Skeletal muscle satellite cell (primary cell): ENCODE data around the gene SIK3.
"Not testable (repeated sequence)": the region's sequence is repeated elsewhere in the genome, so short reads cannot be mapped to it uniquely, and the experiment has no call there.

Experiments
- H3K27me3 ChIP-seq: 2 replicates; pipeline ENCODE4 v1.7.0; 2013; ENCODE audit warnings: low read length; ENCODE audit not compliant: control insufficient read depth, insufficient read depth
- H3K36me3 ChIP-seq: 2 replicates; pipeline ENCODE4 v1.7.0; 2013; ENCODE audit warnings: mild to moderate bottlenecking, control low read depth, low read length; ENCODE audit not compliant: insufficient read depth
- H3K4me1 ChIP-seq: 2 replicates; pipeline ENCODE4 v1.7.0; 2013; ENCODE audit warnings: low read length; ENCODE audit not compliant: control insufficient read depth, insufficient read depth
- H3K4me2 ChIP-seq: 2 replicates; pipeline ENCODE4 v1.7.0; 2013; ENCODE audit warnings: mild to moderate bottlenecking, low read length
- H3K4me3 ChIP-seq: 2 replicates; pipeline ENCODE4 v1.7.0; 2013; ENCODE audit warnings: low read length
- H3K9ac ChIP-seq: 2 replicates; pipeline ENCODE4 v1.7.0; 2013; ENCODE audit warnings: mild to moderate bottlenecking, low read depth, low read length, moderate library complexity
- H3K9me3 ChIP-seq: replicated peaks from 2 replicates; pipeline ENCODE4 v1.7.0; 2013; ENCODE audit warnings: mild to moderate bottlenecking, control low read depth, low read length

SIK3 gene

DNA sequence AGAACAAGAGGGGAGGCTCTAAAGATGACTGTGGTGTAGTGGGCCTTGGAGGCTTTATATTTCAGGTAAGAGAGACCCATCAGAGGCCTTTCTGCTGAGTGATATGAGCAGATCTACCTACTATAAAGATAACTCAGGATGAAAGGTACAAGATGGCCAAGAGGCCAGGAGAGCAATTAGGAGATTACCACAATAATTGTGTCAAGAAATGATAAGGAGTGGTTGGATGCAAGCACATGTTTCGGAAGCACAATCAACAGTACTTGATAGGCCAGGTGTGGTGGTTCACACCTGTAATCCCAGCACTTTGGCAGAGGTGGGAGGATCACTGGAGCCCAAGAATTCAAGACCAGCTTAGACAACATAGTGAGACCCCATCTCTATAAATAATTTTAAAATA, 43.8 kb downstream of the SIK3 start:
- Histone ChIP-seq H3K4me3 (no peak overlapping the region), H3K36me3 (no peaks in the 10 kb centered on the region), H3K9ac (no peak overlapping the region), H3K4me1 (peaks cover 5% of the 10 kb centered on the region), H3K9me3 (no peaks in the 10 kb centered on the region), H3K27me3 (no peaks in the 10 kb centered on the region), H3K4me2 (no peak overlapping the region)

- Histone ChIP-seq H3K4me2 (no peak overlapping the region), H3K4me3 (no peak overlapping the region), H3K9me3 (no peaks in the 10 kb centered on the region), H3K4me1 (no peaks in the 10 kb centered on the region), H3K9ac (no peak overlapping the region), H3K27me3 (no peaks in the 10 kb centered on the region), H3K36me3 (no peaks in the 10 kb centered on the region)
These were observed 45.8 kb downstream of the SIK3 start for GRCh38 chr11:117052196-117053149.

DNA sequence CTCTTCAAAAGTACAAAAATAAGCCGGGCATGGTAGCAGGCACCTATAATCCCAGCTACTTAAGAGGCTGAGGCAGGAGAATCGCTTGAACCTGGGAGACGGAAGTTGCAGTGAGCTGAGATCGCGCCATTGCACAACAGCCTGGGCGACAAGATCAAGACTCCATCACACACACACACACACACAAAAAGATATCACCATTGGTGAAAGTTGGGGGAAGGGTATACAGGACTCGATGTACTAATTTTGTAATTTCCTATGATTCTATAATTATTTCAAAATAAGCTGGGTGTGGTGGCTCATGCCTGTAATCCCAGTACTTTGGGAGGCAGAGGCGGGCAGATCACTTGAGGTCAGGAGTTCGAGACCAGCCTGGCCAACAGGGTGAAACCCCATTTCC, 48.1 kb downstream of the SIK3 start:
- not testable (repeated sequence) for H3K4me1 ChIP-seq, H3K4me2 ChIP-seq, H3K4me3 ChIP-seq, H3K36me3 ChIP-seq, H3K27me3 ChIP-seq, H3K9me3 ChIP-seq, H3K9ac ChIP-seq

DNA sequence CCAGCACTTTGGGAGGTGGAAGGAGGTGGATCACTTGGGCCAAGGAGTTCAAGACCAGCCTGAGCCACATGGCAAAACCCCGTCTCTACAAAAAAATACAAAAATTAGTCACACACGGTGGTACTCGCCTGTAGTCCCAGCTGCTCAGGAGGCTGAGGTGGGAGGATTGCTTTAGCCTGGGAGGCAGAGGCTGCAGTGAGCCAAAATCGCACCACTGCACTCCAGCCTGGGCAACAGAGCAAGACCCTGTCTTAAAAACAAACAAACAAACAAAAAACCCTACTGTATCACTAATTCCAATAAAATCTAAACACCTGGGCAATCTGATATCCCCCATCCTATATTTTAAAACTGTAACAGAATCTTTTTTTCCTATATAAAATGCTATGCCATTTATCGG, 51.6 kb downstream of the SIK3 start:
- not testable (repeated sequence) for H3K9me3 ChIP-seq, H3K27me3 ChIP-seq, H3K4me3 ChIP-seq, H3K36me3 ChIP-seq, H3K9ac ChIP-seq, H3K4me2 ChIP-seq
- H3K4me1 ChIP-seq, result peaks cover 15% of the 10 kb centered on the region

DNA sequence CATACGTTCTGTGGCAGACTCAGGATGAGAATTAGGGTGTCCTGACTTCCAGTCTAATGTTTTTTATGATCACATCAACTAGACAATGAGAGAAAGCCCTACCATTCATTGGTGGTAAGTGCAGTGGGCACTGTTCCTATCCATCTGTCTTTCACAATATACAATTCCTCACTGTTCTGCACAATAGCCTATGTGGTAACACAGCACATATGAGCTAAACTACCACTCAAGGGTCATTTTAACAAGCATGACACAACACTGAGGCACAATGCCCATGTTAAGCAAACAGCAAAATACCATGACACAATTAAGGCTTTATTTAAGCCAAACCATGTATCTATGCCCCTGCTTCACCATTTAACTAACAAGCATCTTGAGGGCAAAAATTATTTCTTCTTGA, 52.3 kb downstream of the SIK3 start:
- Histone ChIP-seq H3K27me3 (no peaks in the 10 kb centered on the region), H3K9me3 (no peaks in the 10 kb centered on the region), H3K36me3 (no peaks in the 10 kb centered on the region), H3K4me1 (peaks cover 15% of the 10 kb centered on the region), H3K4me3 (no peak overlapping the region), H3K4me2 (no peak overlapping the region), H3K9ac (no peak overlapping the region)

GRCh38 chr11:117045196-117045595, 53.0 kb downstream of the SIK3 start:
- Histone ChIP-seq H3K4me1 (peaks cover 16% of the 10 kb centered on the region), H3K27me3 (no peaks in the 10 kb centered on the region), H3K36me3 (no peaks in the 10 kb centered on the region), H3K9ac (no peak overlapping the region), H3K4me2 (no peak overlapping the region), H3K4me3 (no peak overlapping the region), H3K9me3 (no peaks in the 10 kb centered on the region)

DNA sequence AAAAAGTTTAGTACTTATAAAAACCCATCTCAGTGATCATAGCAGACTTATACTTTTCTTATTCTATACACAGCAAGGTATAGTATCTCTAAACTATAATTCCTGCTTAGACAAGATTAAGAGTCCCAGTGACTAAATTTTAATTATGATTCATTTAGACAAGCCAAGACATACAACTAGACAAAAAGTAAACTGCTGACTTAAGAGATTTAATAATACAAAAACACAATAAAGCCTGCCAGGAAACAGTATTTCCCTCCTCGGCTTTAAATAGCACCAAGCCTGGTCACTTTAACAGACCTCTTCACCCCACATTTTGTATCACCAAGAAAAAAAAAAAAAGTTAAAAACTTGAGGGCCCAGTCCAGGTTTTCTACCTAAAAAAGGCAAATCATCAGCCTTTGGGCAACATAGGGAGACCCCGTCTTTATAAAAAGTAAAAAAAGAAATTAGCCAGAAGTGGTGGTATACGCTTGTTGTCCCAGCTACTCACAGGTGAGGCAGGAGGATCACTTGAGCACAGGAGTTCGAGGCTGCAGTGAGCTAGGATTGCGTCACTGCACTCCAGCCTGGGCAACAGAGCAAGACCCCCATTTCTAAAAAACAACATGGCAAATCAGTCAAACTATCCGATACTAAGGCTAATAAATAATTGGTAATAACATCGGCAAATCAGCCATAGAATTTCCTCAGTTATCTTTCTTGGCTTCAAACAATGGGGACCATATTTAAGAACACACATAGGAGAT, 53.8 kb downstream of the SIK3 start:
- Histone ChIP-seq H3K4me3 (no peak overlapping the region), H3K36me3 (no peaks in the 10 kb centered on the region), H3K4me2 (no peak overlapping the region), H3K27me3 (no peaks in the 10 kb centered on the region), H3K9ac (no peak overlapping the region), H3K9me3 (no peaks in the 10 kb centered on the region), H3K4me1 (peaks cover 22% of the 10 kb centered on the region)

DNA sequence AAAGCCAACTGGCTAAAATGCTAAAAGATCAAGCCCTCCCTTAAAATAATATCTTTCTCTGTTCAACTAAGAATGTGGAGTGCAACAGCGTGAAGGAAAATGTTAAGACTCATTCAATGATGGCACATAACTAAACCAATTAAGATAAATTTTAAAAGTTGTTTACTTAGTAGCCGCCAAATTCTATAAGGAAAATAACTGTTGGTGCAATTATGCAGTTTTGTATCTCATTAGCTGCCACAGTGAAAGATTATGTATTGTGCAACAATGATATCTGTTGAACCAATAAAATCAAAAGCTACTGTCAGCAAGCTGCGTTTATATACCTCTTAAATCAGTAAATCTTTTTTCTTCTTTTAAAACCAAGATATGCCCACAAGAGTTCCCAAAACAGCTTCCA, 55.5 kb downstream of the SIK3 start:
- no peak overlapping the region for H3K4me3 ChIP-seq
- peaks cover 22% of the 10 kb centered on the region for H3K4me1 ChIP-seq
- no peaks in the 10 kb centered on the region for H3K36me3 ChIP-seq
- no peaks in the 10 kb centered on the region for H3K9me3 ChIP-seq
- H3K27me3 ChIP-seq, result no peaks in the 10 kb centered on the region
- no peak overlapping the region for H3K9ac ChIP-seq
- no peak overlapping the region for H3K4me2 ChIP-seq

DNA sequence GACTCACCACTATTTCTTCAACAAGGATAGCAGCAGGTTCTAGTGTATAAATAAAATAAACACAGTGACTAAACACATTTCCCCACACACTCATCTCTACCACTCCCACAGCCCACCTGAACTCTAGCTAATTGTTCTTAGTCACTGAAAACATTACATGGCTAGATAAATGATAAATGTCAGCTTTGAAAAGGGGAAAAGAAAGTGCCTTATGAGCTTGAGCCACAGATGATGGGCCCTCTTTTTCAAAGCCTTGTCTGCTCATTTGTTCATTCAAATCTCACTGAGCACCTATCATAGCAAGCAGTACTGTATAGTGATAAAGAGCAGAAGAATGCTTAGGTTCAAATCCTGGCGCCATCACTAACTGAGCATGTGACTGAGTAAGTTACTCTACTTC, 58.3 kb downstream of the SIK3 start:
- Histone ChIP-seq H3K27me3 (no peaks in the 10 kb centered on the region), H3K9me3 (no peaks in the 10 kb centered on the region), H3K4me1 (peaks cover 19% of the 10 kb centered on the region), H3K4me2 (no peak overlapping the region), H3K36me3 (no peaks in the 10 kb centered on the region), H3K9ac (no peak overlapping the region), H3K4me3 (no peak overlapping the region)

DNA sequence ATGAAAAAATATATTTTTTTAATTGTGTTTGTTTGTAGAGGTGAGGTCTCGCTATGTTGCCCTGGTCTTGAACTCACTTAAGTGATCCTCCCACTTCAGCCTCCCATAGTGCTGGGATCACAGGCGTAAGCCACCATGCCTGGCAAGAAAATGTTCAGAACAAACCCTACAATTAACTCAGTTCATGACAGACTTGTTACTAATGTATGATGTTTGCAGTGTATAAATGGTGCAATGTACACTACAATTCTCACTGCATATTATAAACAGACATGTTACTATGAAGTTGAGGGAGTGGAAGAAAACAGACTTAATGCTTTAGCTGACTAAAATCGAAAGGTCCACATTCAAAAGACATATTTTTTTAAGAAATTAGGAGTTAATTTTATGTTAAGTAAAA, 59.0 kb downstream of the SIK3 start:
- H3K4me3 ChIP-seq, result no peak overlapping the region
- peaks cover 13% of the 10 kb centered on the region for H3K4me1 ChIP-seq
- H3K9me3 ChIP-seq, result no peaks in the 10 kb centered on the region
- no peak overlapping the region for H3K4me2 ChIP-seq
- H3K36me3 ChIP-seq, result no peaks in the 10 kb centered on the region
- no peak overlapping the region for H3K9ac ChIP-seq
- H3K27me3 ChIP-seq, result no peaks in the 10 kb centered on the region

DNA sequence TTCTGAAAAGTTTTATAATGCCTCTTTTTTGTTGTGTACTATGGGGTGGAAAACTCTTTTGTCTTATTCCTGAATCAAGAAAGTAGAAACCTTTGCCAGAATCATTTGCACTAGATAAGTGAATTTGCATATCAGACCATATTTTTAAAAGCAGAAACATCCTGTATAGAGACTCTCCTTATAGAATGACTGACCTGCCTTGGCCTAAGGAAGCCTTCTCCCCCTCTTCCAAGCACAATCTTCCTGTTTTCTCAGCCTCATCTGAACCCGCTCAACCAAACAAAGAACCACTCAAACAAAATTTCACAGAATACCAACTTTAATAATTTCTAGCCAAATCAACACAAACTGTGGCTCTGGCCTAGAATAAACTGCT, 60.3 kb downstream of the SIK3 start:
- no peak overlapping the region for H3K4me3 ChIP-seq
- no peaks in the 10 kb centered on the region for H3K36me3 ChIP-seq
- H3K9ac ChIP-seq, result no peak overlapping the region
- H3K4me1 ChIP-seq, result peaks cover 13% of the 10 kb centered on the region
- H3K4me2 ChIP-seq, result no peak overlapping the region
- no peaks in the 10 kb centered on the region for H3K9me3 ChIP-seq
- no peaks in the 10 kb centered on the region for H3K27me3 ChIP-seq
